ENCODE results near the gene KIAA0825. TPM values are rescaled to one million over a fixed set of nuclear protein-coding genes. Genes with fewer than 3 reads are reported as not detected.

KIAA0825 gene
- total RNA-seq, 1 experiment from 2014 or later: 1.3 TPM

DNA sequence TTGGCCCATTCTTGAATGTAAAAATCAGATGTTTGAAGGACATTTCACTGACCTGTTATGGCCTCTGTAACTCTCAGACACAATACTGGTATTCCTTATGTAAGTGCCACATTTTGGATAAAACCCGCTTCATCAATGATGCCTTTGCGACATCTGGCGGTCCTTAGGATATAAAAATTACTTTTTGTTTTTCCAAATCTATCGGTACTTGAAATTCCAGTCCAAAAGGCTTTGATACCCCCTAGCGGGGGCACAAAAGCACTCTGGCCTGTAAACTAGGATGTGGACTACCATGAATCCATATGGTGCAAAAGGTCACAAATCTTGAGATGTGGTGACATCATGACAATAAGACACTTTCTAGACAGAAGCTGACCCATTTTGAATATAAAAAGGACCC lies 291.8 kb downstream of the KIAA0825 start:
- Mint-ChIP-seq H3K9me3 (peaks cover 29% of the 10 kb centered on the region), H3K36me3 (peaks cover 29% of the 10 kb centered on the region), H3K4me3 (no peak overlapping the region), H3K4me1 (no peaks in the 10 kb centered on the region), H3K27me3 (ENCODE audit: low read depth) (no peaks in the 10 kb centered on the region), H3K27ac (no peak overlapping the region)
- ChIA-PET POLR2A (no interaction called here), CTCF (no interaction called here)
- ATAC-seq (no peak; the same call in 1 of the 2 replicates), DNase-seq (ENCODE audit: low spot score) (no peak)
- TF ChIP-seq ATF1 (CRISPR knock-in tag; IDR thresholded peaks at IDR 0.05) (no peak), TEAD1 (CRISPR knock-in tag; IDR thresholded peaks at IDR 0.05) (no peak)

DNA sequence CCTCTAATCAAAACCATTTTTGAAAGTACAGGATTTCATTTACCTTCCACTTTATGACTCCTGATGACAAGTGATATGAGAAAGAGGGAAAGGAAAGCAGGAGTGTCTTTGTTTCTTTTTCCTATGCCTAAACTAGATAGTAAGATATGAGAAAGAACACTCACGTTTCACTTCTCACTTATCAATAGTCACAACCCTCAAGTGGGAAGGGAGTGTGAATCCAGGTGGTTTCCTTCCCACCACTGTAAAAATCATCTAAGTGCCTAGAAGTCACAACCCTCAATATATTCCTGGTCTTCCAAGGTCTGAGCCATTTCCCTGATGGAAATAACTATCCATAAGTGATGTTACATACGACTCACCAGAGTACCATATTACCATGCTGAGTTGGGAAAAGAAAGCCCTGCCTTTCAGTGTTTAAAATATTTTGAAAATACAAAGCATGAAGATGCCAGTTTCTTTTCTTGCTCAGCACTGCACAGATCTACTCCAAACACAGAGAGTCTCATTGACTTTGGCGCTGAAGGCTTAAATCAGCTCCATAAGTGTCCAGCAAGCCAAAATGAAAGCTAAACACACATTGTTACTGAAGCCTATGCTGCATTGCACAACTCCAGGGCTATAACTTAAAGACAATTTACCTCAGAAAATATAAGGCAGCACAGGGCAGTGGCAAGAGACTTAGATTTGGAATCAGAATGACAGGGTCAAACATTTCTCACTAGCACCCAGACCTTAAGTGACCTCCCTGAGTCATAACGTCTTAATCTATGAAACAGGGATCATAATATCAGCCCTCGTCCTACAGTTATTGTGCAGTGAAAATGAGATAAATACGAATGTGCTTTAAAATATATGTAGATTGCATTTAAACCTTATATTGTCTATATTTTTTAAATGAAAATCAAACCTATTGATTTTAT lies 301.2 kb downstream of the KIAA0825 start:
- H3K4me3 Mint-ChIP-seq: no peak overlapping the region
- no peaks in the 10 kb centered on the region for H3K27me3 Mint-ChIP-seq (ENCODE audit: low read depth)
- ChIA-PET CTCF (no interaction called here), POLR2A (interaction anchor here (0.7 kb wide), 1 partner anchor 318 kb away, joined by 4 read pairs; no protein-coding TSS in a partner anchor)
- TF ChIP-seq, protein P1, sequence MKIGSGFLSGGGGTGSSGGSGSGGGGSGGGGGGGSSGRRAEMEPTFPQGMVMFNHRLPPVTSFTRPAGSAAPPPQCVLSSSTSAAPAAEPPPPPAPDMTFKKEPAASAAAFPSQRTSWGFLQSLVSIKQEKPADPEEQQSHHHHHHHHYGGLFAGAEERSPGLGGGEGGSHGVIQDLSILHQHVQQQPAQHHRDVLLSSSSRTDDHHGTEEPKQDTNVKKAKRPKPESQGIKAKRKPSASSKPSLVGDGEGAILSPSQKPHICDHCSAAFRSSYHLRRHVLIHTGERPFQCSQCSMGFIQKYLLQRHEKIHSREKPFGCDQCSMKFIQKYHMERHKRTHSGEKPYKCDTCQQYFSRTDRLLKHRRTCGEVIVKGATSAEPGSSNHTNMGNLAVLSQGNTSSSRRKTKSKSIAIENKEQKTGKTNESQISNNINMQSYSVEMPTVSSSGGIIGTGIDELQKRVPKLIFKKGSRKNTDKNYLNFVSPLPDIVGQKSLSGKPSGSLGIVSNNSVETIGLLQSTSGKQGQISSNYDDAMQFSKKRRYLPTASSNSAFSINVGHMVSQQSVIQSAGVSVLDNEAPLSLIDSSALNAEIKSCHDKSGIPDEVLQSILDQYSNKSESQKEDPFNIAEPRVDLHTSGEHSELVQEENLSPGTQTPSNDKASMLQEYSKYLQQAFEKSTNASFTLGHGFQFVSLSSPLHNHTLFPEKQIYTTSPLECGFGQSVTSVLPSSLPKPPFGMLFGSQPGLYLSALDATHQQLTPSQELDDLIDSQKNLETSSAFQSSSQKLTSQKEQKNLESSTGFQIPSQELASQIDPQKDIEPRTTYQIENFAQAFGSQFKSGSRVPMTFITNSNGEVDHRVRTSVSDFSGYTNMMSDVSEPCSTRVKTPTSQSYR (CRISPR knock-in tag; IDR thresholded peaks at IDR 0.05): no peak
- TF ChIP-seq ZNF232 (CRISPR knock-in tag; IDR thresholded peaks at IDR 0.05) (no peak), NR1H2 (CRISPR knock-in tag; IDR thresholded peaks at IDR 0.05) (no peak)
- TF ChIP-seq, protein P2, sequence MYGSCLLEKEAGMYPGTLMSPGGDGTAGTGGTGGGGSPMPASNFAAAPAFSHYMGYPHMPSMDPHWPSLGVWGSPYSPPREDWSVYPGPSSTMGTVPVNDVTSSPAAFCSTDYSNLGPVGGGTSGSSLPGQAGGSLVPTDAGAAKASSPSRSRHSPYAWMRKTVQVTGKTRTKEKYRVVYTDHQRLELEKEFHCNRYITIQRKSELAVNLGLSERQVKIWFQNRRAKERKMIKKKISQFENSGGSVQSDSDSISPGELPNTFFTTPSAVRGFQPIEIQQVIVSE (CRISPR knock-in tag; IDR thresholded peaks at IDR 0.05; ENCODE audit: borderline replicate concordance): no peak
- TF ChIP-seq, protein P3, sequence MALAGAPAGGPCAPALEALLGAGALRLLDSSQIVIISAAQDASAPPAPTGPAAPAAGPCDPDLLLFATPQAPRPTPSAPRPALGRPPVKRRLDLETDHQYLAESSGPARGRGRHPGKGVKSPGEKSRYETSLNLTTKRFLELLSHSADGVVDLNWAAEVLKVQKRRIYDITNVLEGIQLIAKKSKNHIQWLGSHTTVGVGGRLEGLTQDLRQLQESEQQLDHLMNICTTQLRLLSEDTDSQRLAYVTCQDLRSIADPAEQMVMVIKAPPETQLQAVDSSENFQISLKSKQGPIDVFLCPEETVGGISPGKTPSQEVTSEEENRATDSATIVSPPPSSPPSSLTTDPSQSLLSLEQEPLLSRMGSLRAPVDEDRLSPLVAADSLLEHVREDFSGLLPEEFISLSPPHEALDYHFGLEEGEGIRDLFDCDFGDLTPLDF (CRISPR knock-in tag; IDR thresholded peaks at IDR 0.05): no peak
- TF ChIP-seq, protein P4, sequence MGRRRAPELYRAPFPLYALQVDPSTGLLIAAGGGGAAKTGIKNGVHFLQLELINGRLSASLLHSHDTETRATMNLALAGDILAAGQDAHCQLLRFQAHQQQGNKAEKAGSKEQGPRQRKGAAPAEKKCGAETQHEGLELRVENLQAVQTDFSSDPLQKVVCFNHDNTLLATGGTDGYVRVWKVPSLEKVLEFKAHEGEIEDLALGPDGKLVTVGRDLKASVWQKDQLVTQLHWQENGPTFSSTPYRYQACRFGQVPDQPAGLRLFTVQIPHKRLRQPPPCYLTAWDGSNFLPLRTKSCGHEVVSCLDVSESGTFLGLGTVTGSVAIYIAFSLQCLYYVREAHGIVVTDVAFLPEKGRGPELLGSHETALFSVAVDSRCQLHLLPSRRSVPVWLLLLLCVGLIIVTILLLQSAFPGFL (CRISPR knock-in tag; IDR thresholded peaks at IDR 0.05; ENCODE audit: borderline replicate concordance): no peak
- TF ChIP-seq, protein P5, sequence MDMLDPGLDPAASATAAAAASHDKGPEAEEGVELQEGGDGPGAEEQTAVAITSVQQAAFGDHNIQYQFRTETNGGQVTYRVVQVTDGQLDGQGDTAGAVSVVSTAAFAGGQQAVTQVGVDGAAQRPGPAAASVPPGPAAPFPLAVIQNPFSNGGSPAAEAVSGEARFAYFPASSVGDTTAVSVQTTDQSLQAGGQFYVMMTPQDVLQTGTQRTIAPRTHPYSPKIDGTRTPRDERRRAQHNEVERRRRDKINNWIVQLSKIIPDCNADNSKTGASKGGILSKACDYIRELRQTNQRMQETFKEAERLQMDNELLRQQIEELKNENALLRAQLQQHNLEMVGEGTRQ (CRISPR knock-in tag; IDR thresholded peaks at IDR 0.05): no peak
- TF ChIP-seq, protein P6, sequence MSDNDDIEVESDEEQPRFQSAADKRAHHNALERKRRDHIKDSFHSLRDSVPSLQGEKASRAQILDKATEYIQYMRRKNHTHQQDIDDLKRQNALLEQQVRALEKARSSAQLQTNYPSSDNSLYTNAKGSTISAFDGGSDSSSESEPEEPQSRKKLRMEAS (CRISPR knock-in tag; IDR thresholded peaks at IDR 0.05): no peak
- H3K4me1 Mint-ChIP-seq: peaks cover 20% of the 10 kb centered on the region
- DNase-seq (ENCODE audit: low spot score) (no peak), ATAC-seq (no peak)
- 0 out of 2 replicates have a peak overlapping the region, but pooled peaks have one; percentile 4 for H3K27ac Mint-ChIP-seq
- no peaks in the 10 kb centered on the region for H3K36me3 Mint-ChIP-seq
- H3K9me3 Mint-ChIP-seq: no peaks in the 10 kb centered on the region

DNA sequence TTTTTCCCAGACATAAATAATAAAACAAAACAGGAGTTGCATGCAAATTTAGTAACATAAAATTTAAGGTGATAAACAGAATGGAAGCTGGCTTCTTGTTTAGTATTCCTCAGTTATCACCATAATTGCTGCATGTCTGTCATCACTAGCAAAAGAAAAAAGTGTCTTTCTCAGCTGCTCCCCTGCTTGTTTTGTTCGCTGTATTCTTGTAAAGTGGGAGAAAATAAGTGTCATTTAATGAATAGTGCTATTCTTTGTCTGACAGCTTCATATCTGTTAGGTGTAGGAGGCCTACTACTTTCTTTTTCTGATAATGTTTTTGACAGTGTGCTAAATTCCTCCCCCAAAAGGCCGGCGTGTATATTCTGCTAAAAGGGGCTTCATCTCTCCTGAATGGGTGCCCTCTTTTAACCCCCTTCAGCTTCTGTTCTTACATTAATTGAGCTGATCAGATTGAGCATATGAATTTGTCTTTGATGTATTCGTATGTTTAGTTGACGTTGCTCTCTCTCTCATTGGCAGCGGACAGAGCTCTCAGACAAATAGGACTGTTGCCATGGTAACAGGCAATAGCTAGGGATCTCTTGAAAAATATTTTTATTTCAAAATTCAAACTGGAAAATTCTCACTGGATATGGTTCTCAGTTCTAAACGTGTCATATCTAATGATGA lies 303.8 kb downstream of the KIAA0825 start:
- Mint-ChIP-seq H3K9me3 (no peaks in the 10 kb centered on the region), H3K4me3 (no peak overlapping the region), H3K27ac (no peak overlapping the region), H3K27me3 (ENCODE audit: low read depth) (no peaks in the 10 kb centered on the region), H3K36me3 (no peaks in the 10 kb centered on the region), H3K4me1 (peaks cover 23% of the 10 kb centered on the region)
- POLR2A ChIA-PET: no interaction called here
- DNase-seq (ENCODE audit: low spot score) (no peak), ATAC-seq (no peak)
- TF ChIP-seq, protein P7, sequence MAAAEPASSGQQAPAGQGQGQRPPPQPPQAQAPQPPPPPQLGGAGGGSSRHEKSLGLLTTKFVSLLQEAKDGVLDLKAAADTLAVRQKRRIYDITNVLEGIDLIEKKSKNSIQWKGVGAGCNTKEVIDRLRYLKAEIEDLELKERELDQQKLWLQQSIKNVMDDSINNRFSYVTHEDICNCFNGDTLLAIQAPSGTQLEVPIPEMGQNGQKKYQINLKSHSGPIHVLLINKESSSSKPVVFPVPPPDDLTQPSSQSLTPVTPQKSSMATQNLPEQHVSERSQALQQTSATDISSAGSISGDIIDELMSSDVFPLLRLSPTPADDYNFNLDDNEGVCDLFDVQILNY (CRISPR knock-in tag; IDR thresholded peaks at IDR 0.05): no peak
- TF ChIP-seq SP1 (CRISPR knock-in tag; conservative IDR thresholded peaks at IDR 0.05): no peak
- CTCF ChIA-PET: interaction anchor here (0.7 kb wide), 1 partner anchor 132 kb away, joined by 3 read pairs; no protein-coding TSS in a partner anchor
